Common myeloid progenitor, CD34-positive (primary cell): ENCODE data around the gene SF1.

Source experiments
- CTCF ChIA-PET: fragments of 350-600 bp; sonication (Branson Sonifier 250); formaldehyde crosslinking; loops from one replicate; lab custom pipeline; 2021; ENCODE audit warnings: antibody characterized with exemption; lab: Charles Lee
- POLR2A ChIA-PET: fragments of 350-600 bp; sonication (Branson Sonifier 250); formaldehyde crosslinking; loops from one replicate; lab custom pipeline; 2021; ENCODE audit warnings: antibody characterized with exemption; lab: Charles Lee
- DNase-seq, 3 donors: peaks; one replicate each; pipeline versions ENCODE4 v3.0.0 to v3.0.0-alpha.2; 2013
- H3K27ac ChIP-seq, 2 experiments: 1 replicate in 1 of 2; 2 replicates in 1 of 2; pipeline ENCODE4 v1.7.0; 2013; ENCODE audit warnings: inconsistent platforms in 2 of 2, low read length in 2 of 2, mild to moderate bottlenecking in 2 of 2, low read depth in 1 of 2, moderate library complexity in 1 of 2; ENCODE audit not compliant: severe bottlenecking in 2 of 2, insufficient read depth in 1 of 2, poor library complexity in 1 of 2
- H3K27me3 ChIP-seq, 5 experiments: replicated peaks in 2 of 5; 1 replicate in 3 of 5; 2 replicates in 2 of 5; pipeline versions ENCODE4 v1.6.1 to v1.7.0; 2013; ENCODE audit warnings: low read length in 4 of 5, mild to moderate bottlenecking in 2 of 5, moderate library complexity in 2 of 5, inconsistent platforms in 1 of 5; ENCODE audit not compliant: insufficient read depth in 5 of 5, control insufficient read depth in 4 of 5
- H3K36me3 ChIP-seq, 4 experiments: 1 replicate in 2 of 4; 2 replicates in 2 of 4; pipeline versions ENCODE4 v1.6.1 to v1.7.0; 2013; ENCODE audit warnings: low read length in 3 of 4, control low read depth in 1 of 4, mild to moderate bottlenecking in 1 of 4; ENCODE audit not compliant: control insufficient read depth in 4 of 4, insufficient read depth in 4 of 4
- H3K4me1 ChIP-seq, 4 experiments: 1 replicate in 3 of 4; 2 replicates in 1 of 4; pipeline versions ENCODE4 v1.6.1 to v1.7.1; 2013; ENCODE audit warnings: low read length in 3 of 4, mild to moderate bottlenecking in 3 of 4, control low read depth in 1 of 4, inconsistent platforms in 1 of 4, moderate library complexity in 1 of 4; ENCODE audit not compliant: control insufficient read depth in 4 of 4, insufficient read depth in 4 of 4; ENCODE audit errors: control extremely low read depth in 1 of 4
- H3K4me3 ChIP-seq, 7 experiments: 1 replicate in 4 of 7; 2 replicates in 3 of 7; pipeline versions ENCODE4 v1.5.1 to v1.7.0; 2013; ENCODE audit warnings: mild to moderate bottlenecking in 7 of 7, low read length in 6 of 7, moderate library complexity in 6 of 7, inconsistent platforms in 2 of 7, low read depth in 2 of 7, control low read depth in 1 of 7; ENCODE audit not compliant: insufficient read depth in 4 of 7, control insufficient read depth in 1 of 7; ENCODE audit errors: extremely low read depth in 1 of 7
- H3K9me3 ChIP-seq, 5 experiments: 1 replicate in 4 of 5; 2 replicates in 1 of 5; pipeline versions ENCODE4 v1.6.1 to v1.7.1; 2013; ENCODE audit warnings: low read length in 4 of 5, mild to moderate bottlenecking in 2 of 5, inconsistent platforms in 1 of 5, low read depth in 1 of 5, moderate library complexity in 1 of 5; ENCODE audit not compliant: control insufficient read depth in 4 of 5, insufficient read depth in 2 of 5; ENCODE audit errors: control extremely low read depth in 1 of 5
- WGBS: methylation state at CpG from one replicate; pipeline ENCODE4 v1.1.5; 2013; ENCODE audit not compliant: insufficient coverage; 5-methylcytosine and 5-hydroxymethylcytosine counted together

The SF1 gene

GRCh38 chr11:64747961-64748665 is 30.2 kb downstream of the SF1 start:
- Histone ChIP-seq H3K27ac (no peak overlapping the region), H3K4me1 (peaks cover 0 to 41% (median 27%) of the 10 kb centered on the region in 4 experiments), H3K9me3 (no peaks in the 10 kb centered on the region), H3K4me3 (no peak overlapping the region), H3K36me3 (no peaks in the 10 kb centered on the region), H3K27me3 (no peaks in the 10 kb centered on the region)
- CTCF ChIA-PET, result interaction anchor here (17.7 kb wide), 1 partner anchor 16 kb away, joined by 345 read pairs; the partner anchor contains the start of gene PYGM
- WGBS, result 92% methylated on average over 10 of the region's 15 CpGs
- POLR2A ChIA-PET, result interaction anchor here (7.9 kb wide), 1 partner anchor 14 kb away, joined by 152 read pairs; the partner anchor contains the start of gene PYGM
- DNase-seq, result no peak

GRCh38 chr11:64746486-64746885 is 31.9 kb downstream of the SF1 start:
- Histone ChIP-seq H3K27me3 (no peaks in the 10 kb centered on the region), H3K36me3 (peaks cover 0 to under 1% (median 0%) of the 10 kb centered on the region in 4 experiments), H3K27ac (peak overlapping the region; percentile 95 to 98), H3K4me3 (peak overlapping the region in 4 of 7 experiments; percentile 85 to 86 (median 85)), H3K9me3 (no peaks in the 10 kb centered on the region), H3K4me1 (peaks cover 0 to 54% (median 40%) of the 10 kb centered on the region in 4 experiments)
- WGBS, result 81% methylated on average over 10 of the region's 10 CpGs
- no peak for DNase-seq
- ChIA-PET POLR2A (interaction anchor here (7.9 kb wide), 1 partner anchor 15 kb away, joined by 152 read pairs; the partner anchor contains the start of gene PYGM), CTCF (interaction anchor here (17.7 kb wide), 1 partner anchor 17 kb away, joined by 345 read pairs; the partner anchor contains the start of gene PYGM)

GRCh38 chr11:64745521-64746328 is 32.6 kb downstream of the SF1 start:
- ChIA-PET POLR2A (interaction anchor here (0.7 to 7.9 kb wide), 11 partner anchors 10 to 167 kb away, joined by 3 to 152 read pairs (median 4); partner anchors contain the start of genes MAP4K2, PYGM and SF1), CTCF (interaction anchor here (2.2 to 17.7 kb wide), 2 partner anchors 10 to 18 kb away, joined by 11 to 345 read pairs; partner anchors contain the start of gene PYGM)
- peaks cover 0 to 58% (median 43%) of the 10 kb centered on the region in 4 experiments for H3K4me1 ChIP-seq
- H3K9me3 ChIP-seq, result no peaks in the 10 kb centered on the region
- peak overlapping the region; percentile 70 to 86 (median 85) for H3K4me3 ChIP-seq
- peak overlapping the region; percentile 95 to 98 for H3K27ac ChIP-seq
- peak; percentile 85 to 96 (median 96) for DNase-seq
- peaks cover 0 to 7% (median 3%) of the 10 kb centered on the region in 4 experiments for H3K36me3 ChIP-seq
- no peaks in the 10 kb centered on the region for H3K27me3 ChIP-seq
- 0% methylated on average over 29 of the region's 52 CpGs for WGBS

GRCh38 chr11:64745189-64745520 is 33.2 kb downstream of the SF1 start:
- H3K36me3 ChIP-seq, result peaks cover 0 to 13% (median 8%) of the 10 kb centered on the region in 4 experiments
- 0% methylated on average over 14 of the region's 20 CpGs for WGBS
- H3K27ac ChIP-seq, result peak overlapping the region; percentile 95 to 98
- peak overlapping the region; percentile 70 to 86 (median 85) for H3K4me3 ChIP-seq
- CTCF ChIA-PET, result interaction anchor here (1.3 to 17.7 kb wide), 3 partner anchors 9 to 29 kb away, joined by 6 to 345 read pairs (median 11); partner anchors contain the start of gene PYGM
- H3K9me3 ChIP-seq, result no peaks in the 10 kb centered on the region
- H3K27me3 ChIP-seq, result no peaks in the 10 kb centered on the region
- peak; percentile 89 to 98 (median 97) for DNase-seq
- H3K4me1 ChIP-seq, result peaks cover 0 to 55% (median 42%) of the 10 kb centered on the region in 4 experiments
- POLR2A ChIA-PET, result interaction anchor here (0.7 to 7.9 kb wide), 12 partner anchors 11 to 167 kb away, joined by 3 to 152 read pairs (median 4); partner anchors contain the start of genes MAP4K2, PYGM and SF1

GRCh38 chr11:64744544-64745188 is 33.7 kb downstream of the SF1 start:
- ChIA-PET CTCF (interaction anchor here (0.6 to 17.7 kb wide), 10 partner anchors 8 to 94 kb away, joined by 3 to 345 read pairs (median 6); partner anchors contain the start of genes PYGM and SF1), POLR2A (interaction anchor here (0.7 to 7.9 kb wide), 16 partner anchors 9 to 168 kb away, joined by 3 to 152 read pairs (median 4); partner anchors contain the start of genes MAP4K2, PYGM and SF1)
- DNase-seq, result peak; percentile 29 to 66 (median 55)
- Histone ChIP-seq H3K36me3 (peaks cover 0 to 18% (median 13%) of the 10 kb centered on the region in 4 experiments), H3K4me1 (peaks cover 0 to 54% (median 42%) of the 10 kb centered on the region in 4 experiments), H3K27me3 (no peaks in the 10 kb centered on the region), H3K4me3 (peak overlapping the region; percentile 70 to 90 (median 85)), H3K9me3 (no peaks in the 10 kb centered on the region), H3K27ac (peak overlapping the region; percentile 95 to 98)
- WGBS, result 0% methylated on average over 37 of the region's 89 CpGs
